Lower leg skin (tissue), 3 donors: Measurements from ENCODE around the gene FBLL1.
"Not testable (repeated sequence)": the region's sequence is repeated elsewhere in the genome, so short reads cannot be mapped to it uniquely, and the experiment has no call there.

Experiments
- POLR2A ChIP-seq, 2 donors: fragments of 450-650 bp; IDR thresholded peaks; one replicate each; pipeline ENCODE4 v1.6.1; 2016 to 2017; ENCODE audit warnings: antibody characterized with exemption in 2 of 2, mild to moderate bottlenecking in 1 of 2, moderate library complexity in 1 of 2
- TF ChIP-seq, protein P1 (sequence below), 3 donors: fragments of 450-650 bp; IDR thresholded peaks; one replicate each; pipeline ENCODE4 v1.5.1; 2016; ENCODE audit warnings: antibody characterized with exemption in 3 of 3, mild to moderate bottlenecking in 3 of 3, moderate library complexity in 2 of 3

DNA sequence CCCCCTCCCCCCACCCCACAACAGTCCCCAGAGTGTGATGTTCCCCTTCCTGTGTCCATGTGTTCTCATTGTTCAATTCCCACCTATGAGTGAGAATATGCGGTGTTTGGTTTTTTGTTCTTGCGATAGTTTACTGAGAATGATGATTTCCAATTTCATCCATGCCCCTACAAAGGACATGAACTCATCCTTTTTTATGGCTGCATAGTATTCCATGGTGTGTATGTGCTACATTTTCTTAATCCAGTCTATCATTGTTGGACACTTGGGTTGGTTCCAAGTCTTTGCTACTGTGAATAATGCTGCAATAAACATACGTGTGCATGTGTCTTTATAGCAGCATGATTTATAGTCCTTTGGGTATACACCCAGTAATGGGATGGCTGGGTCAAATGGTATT is 44.6 kb downstream of the FBLL1 start:
- TF ChIP-seq, protein P1, sequence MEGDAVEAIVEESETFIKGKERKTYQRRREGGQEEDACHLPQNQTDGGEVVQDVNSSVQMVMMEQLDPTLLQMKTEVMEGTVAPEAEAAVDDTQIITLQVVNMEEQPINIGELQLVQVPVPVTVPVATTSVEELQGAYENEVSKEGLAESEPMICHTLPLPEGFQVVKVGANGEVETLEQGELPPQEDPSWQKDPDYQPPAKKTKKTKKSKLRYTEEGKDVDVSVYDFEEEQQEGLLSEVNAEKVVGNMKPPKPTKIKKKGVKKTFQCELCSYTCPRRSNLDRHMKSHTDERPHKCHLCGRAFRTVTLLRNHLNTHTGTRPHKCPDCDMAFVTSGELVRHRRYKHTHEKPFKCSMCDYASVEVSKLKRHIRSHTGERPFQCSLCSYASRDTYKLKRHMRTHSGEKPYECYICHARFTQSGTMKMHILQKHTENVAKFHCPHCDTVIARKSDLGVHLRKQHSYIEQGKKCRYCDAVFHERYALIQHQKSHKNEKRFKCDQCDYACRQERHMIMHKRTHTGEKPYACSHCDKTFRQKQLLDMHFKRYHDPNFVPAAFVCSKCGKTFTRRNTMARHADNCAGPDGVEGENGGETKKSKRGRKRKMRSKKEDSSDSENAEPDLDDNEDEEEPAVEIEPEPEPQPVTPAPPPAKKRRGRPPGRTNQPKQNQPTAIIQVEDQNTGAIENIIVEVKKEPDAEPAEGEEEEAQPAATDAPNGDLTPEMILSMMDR (IDR thresholded peaks at IDR 0.05), result not testable (repeated sequence)
- TF ChIP-seq POLR2A (IDR thresholded peaks at IDR 0.05), result not testable (repeated sequence)
